ENCODE results near the gene KANSL1.

Gene KANSL1

DNA sequence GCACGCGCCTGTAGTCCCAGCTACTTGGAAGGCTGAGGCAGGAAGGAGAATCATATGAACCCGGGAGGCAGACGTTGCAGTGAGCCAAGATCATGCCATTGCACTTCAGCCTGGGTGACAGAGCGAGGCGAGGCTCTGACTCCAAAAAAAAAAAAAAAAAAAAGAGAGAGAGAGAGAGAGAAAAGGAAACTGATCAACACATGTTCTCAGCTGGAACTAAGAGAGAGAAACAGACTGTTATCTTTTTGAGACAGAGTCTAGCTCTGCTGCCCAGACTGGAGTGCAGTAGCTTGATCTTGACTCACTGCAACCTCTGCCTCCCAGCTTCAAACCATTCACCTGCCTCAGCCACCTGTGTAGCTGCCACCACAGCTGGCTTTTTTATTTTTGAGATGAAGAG is 133.7 kb downstream of the KANSL1 start:
- peaks cover 21% of the 10 kb centered on the region for H3K4me1 ChIP-seq (ENCODE audit: insufficient read depth, low read length)
- H3K36me3 ChIP-seq (ENCODE audit: insufficient read depth, low read length) = peaks cover 5% of the 10 kb centered on the region; the same call in 1 of the 2 replicates
- H3K9ac ChIP-seq (ENCODE audit: low read depth, low read length) = no peak overlapping the region
- no peaks in the 10 kb centered on the region for H3K9me3 ChIP-seq (ENCODE audit: control insufficient read depth, insufficient read depth, low read length)

DNA sequence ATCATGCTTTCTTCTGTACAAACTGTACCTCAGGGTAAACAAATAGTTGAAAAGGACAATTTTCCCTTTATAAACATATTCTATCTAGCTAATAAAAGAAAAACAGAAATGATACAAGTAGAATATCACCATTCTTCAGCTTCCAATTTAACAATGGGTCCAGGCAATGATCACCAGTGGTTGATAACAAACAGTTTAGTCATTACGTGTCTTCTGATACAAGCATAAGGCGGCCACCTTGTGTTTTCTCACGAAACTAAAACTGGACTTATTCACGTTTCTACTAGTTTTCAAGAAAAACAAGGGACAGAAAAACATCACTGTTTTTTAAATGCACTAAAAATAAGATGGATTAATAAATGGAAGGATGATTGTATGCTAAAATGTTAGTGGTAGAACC is 135.9 kb downstream of the KANSL1 start:
- no peaks in the 10 kb centered on the region for H3K9me3 ChIP-seq (ENCODE audit: control insufficient read depth, insufficient read depth, low read length)
- H3K36me3 ChIP-seq (ENCODE audit: insufficient read depth, low read length) = no peaks in the 10 kb centered on the region
- H3K9ac ChIP-seq (ENCODE audit: low read depth, low read length) = no peak overlapping the region
- peaks cover 21% of the 10 kb centered on the region for H3K4me1 ChIP-seq (ENCODE audit: insufficient read depth, low read length)

DNA sequence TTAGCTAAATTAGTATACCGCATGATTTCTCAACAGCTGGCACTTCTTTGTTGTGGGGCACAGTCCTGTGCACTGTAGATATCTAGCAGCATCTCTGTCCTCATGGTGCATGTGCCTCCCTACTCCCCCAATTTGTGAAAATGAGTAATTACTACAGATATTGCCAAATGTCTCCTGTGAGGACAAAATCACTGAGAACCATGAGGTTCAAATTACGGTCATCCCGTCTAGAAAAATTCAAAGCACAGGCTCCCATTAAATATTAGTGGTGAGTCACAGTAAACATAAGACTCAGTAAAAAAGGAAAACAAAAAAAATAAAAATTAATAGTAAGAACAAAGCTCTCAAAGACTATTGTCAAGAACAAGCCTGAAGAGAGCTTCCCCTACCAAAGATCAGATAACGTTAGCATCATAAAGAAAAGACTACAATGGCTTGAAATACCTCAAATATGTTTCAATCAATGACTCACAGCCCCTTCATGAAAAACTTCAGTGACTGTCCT is 136.4 kb downstream of the KANSL1 start:
- Histone ChIP-seq H3K9ac (ENCODE audit: low read depth, low read length) (no peak overlapping the region), H3K36me3 (ENCODE audit: insufficient read depth, low read length) (no peaks in the 10 kb centered on the region), H3K9me3 (ENCODE audit: control insufficient read depth, insufficient read depth, low read length) (no peaks in the 10 kb centered on the region), H3K4me1 (ENCODE audit: insufficient read depth, low read length) (peaks cover 21% of the 10 kb centered on the region)

DNA sequence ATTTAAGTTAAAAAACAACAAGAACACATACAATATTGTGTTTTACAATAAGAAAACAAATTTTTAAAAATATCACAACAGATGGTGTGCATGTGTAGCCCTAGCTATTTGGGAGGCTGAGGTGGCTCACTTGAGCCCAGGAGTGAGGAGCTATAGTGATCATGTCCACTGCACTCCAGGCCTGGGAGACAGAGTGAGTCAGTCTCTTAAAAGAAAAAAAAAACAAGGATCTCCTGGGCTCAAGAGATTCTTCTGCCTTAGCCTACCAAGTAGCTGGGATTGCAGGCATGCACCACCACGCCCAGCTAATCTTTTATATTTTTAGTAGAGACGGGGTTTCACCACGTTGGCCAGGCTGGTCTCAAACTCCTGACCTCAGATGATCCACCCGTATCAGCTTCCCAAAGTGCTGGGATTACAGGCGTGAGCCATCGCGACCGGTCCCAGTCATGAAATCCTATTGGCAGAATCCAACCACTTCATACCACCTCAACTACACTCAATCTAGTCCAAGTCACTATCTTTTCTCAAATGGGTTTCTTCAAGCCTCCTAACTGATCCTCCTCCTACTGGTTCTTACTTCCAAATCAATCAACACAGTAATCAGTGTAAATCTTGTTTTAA is 139.2 kb downstream of the KANSL1 start:
- Histone ChIP-seq H3K9me3 (ENCODE audit: control insufficient read depth, insufficient read depth, low read length) (no peaks in the 10 kb centered on the region), H3K36me3 (ENCODE audit: insufficient read depth, low read length) (peaks cover 11% of the 10 kb centered on the region), H3K4me1 (ENCODE audit: insufficient read depth, low read length) (peaks cover 21% of the 10 kb centered on the region), H3K9ac (ENCODE audit: low read depth, low read length) (no peak overlapping the region)

DNA sequence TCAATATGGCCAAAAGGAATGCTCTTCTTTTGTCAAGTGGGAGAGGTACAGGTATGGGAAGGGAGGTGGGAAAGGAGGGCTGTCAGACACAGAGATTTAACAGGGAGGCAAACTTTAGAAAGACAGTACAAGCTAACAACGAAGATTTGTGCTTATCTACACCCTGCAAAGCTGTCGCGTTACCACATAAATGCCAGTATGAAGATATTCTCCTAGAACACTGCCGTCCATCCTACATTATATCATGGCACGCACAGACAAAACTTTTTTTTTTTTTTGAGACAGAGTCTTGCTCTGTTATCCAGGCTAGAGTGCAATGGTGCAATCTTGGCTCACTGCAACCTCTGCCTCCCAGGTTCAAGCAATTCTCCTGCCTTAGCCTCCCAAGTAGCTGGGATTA is 143.6 kb downstream of the KANSL1 start:
- Histone ChIP-seq H3K4me1 (ENCODE audit: insufficient read depth, low read length) (no peaks in the 10 kb centered on the region), H3K36me3 (ENCODE audit: insufficient read depth, low read length) (peaks cover 11% of the 10 kb centered on the region), H3K9ac (ENCODE audit: low read depth, low read length) (no peak overlapping the region), H3K9me3 (ENCODE audit: control insufficient read depth, insufficient read depth, low read length) (no peaks in the 10 kb centered on the region)

DNA sequence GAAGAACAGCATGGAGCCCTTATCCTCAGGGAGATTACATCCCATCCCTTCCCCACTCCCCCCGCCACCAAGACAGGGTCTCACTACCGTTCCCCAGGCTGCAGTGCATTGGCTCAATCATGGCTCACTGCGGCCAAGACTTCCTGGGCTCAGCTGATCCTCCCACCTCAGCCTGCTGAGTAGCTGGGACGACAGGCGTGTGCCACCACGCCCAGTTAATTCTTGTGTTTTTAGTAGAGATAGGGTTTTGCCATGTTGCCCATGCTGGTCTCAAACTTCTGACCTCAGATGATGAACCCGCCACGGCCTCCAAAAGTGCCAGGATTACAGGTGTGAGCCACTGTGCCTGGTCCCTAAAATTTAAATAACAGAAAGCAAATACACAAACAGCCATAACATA is 145.4 kb downstream of the KANSL1 start:
- Histone ChIP-seq H3K9me3 (ENCODE audit: control insufficient read depth, insufficient read depth, low read length) (no peaks in the 10 kb centered on the region), H3K36me3 (ENCODE audit: insufficient read depth, low read length) (peaks cover 19% of the 10 kb centered on the region), H3K9ac (ENCODE audit: low read depth, low read length) (no peak overlapping the region), H3K4me1 (ENCODE audit: insufficient read depth, low read length) (peaks cover 4% of the 10 kb centered on the region; the same call in 1 of the 2 replicates)

DNA sequence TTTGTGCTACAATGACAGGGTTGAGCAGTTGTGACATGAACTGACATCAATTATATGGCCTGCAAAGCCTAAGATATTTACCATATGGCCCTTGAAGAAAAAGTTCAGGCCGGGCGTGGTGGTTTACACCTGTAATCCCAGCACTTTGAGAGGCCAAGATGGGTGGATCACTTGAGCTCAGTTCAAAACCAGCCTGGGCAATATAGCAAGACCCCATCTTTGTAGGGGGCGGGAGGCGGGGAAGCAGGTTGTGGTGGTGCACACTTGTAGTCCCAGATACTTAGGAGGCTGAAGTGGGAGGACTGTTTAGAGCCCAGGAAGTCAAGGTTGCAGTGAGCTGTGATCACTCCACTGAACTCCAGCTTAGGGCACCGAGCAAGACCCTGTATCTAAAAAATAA is 145.8 kb downstream of the KANSL1 start:
- peaks cover 23% of the 10 kb centered on the region for H3K36me3 ChIP-seq (ENCODE audit: insufficient read depth, low read length)
- no peak overlapping the region for H3K9ac ChIP-seq (ENCODE audit: low read depth, low read length)
- H3K9me3 ChIP-seq (ENCODE audit: control insufficient read depth, insufficient read depth, low read length) = no peaks in the 10 kb centered on the region
- peaks cover 4% of the 10 kb centered on the region; the same call in 1 of the 2 replicates for H3K4me1 ChIP-seq (ENCODE audit: insufficient read depth, low read length)

DNA sequence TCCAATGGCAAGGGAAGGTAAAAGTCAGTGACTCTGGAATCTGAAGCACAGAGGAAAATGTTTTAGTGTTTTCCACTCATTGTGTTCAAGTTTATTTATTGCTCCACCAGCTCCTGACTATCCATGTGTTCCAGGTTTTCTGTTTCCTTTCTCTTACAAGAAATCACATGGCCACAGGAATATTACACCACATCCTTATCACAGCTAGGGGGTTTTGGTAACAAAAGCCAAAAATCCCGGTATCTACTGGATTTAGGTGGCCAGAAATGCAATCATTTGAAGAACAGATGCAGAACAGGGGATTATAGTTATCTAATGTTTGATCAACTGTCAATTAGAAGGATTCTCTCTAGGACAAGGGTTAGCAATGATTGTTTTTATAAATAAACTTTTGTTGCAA is 146.3 kb downstream of the KANSL1 start:
- Histone ChIP-seq H3K36me3 (ENCODE audit: insufficient read depth, low read length) (peaks cover 27% of the 10 kb centered on the region), H3K9ac (ENCODE audit: low read depth, low read length) (no peak overlapping the region), H3K9me3 (ENCODE audit: control insufficient read depth, insufficient read depth, low read length) (no peaks in the 10 kb centered on the region), H3K4me1 (ENCODE audit: insufficient read depth, low read length) (peaks cover 4% of the 10 kb centered on the region; the same call in 1 of the 2 replicates)

DNA sequence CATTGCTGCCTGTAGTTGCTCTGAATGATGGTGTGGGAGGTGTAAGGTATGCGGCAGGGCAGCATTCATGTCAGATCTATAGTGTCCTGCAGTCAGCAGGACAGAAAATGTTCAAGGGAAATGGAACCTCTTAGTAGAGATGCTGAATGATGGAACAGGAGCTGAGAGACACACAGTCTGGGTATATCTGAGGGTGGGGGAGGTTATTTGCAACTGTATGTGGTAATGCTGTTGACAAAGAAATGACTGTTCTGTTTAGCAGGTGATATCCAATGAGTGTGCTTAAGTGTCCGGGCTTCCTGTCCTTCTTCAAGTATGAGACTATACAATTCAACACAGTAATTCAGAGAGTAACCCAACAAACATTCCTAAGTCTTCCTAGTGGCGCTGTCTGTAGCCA is 147.6 kb downstream of the KANSL1 start:
- no peak overlapping the region for H3K9ac ChIP-seq (ENCODE audit: low read depth, low read length)
- H3K36me3 ChIP-seq (ENCODE audit: insufficient read depth, low read length) = peaks cover 27% of the 10 kb centered on the region
- H3K4me1 ChIP-seq (ENCODE audit: insufficient read depth, low read length) = peaks cover 4% of the 10 kb centered on the region; the same call in 1 of the 2 replicates
- no peaks in the 10 kb centered on the region for H3K9me3 ChIP-seq (ENCODE audit: control insufficient read depth, insufficient read depth, low read length)

DNA sequence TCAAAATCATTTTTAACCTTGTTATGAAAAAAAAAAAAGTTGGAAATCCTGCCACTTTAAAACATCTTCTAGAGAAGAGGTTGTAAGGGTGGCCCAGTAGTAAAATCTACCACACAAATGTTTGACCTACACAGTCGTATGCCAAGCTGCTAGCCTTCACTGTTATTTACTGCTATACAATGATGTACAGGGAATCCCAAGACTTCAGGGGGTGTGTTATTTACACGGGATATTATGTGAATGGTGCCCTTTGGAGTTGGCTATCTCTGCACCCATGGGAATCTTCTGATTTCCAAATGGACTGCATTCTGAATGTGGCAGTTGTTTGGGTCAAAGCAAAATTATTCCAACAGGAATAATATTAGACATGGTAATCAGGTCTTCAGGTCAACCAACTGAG is 148.2 kb downstream of the KANSL1 start:
- Histone ChIP-seq H3K9ac (ENCODE audit: low read depth, low read length) (no peak overlapping the region), H3K9me3 (ENCODE audit: control insufficient read depth, insufficient read depth, low read length) (no peaks in the 10 kb centered on the region), H3K36me3 (ENCODE audit: insufficient read depth, low read length) (peaks cover 25% of the 10 kb centered on the region), H3K4me1 (ENCODE audit: insufficient read depth, low read length) (peaks cover 4% of the 10 kb centered on the region; the same call in 1 of the 2 replicates)

DNA sequence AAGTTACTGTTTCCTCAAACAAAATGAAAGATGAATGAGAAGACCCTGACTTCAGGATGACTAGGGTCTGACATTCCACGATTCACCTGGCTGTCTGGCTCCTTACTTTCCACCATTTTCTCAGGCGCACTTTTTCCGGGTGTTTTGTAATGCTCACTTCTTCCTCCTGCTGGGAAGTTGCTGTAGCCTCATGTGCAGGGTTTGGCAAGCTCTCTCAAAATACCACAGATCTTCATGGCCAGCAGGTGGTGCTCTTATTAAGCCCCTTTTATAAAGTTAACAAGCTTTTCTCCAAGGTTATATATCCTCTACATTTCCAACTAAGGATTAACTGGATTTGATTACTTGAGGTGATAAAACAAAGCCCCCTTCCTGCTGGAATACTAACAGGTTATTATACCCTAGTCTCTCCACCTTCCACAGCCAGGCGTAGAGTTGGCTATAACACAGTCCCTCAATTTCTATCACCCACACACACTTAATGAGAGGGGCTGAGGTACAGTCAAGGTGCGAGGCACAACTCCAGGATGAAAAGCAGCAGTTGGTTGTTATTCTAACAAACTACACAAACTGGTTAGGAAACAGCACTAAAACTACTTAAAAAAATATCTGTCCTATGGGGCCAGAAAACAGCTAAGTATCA is 148.8 kb downstream of the KANSL1 start:
- Histone ChIP-seq H3K36me3 (ENCODE audit: insufficient read depth, low read length) (peaks cover 30% of the 10 kb centered on the region), H3K9me3 (ENCODE audit: control insufficient read depth, insufficient read depth, low read length) (no peaks in the 10 kb centered on the region), H3K4me1 (ENCODE audit: insufficient read depth, low read length) (peaks cover 4% of the 10 kb centered on the region; the same call in 1 of the 2 replicates), H3K9ac (ENCODE audit: low read depth, low read length) (no peak overlapping the region)

DNA sequence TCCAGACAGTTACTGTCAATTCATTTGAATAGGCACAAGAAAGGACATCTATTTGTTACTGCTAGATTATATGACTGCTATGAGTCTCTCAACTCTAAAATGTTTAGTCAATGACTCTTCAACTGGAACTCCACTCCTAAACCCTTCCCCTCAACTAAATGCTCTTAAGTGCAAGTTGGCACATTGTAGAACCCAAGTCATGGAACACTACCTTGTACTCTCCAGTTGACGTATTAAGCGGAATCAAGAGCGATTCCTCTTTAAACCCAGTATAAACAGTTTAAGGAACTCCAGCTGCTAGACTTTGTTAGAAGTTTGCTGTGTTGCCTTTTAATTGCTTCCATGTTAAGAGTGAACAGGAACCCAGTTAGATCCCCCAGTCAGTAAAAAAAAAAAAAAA is 149.6 kb downstream of the KANSL1 start:
- Histone ChIP-seq H3K9ac (ENCODE audit: low read depth, low read length) (no peak overlapping the region), H3K9me3 (ENCODE audit: control insufficient read depth, insufficient read depth, low read length) (no peaks in the 10 kb centered on the region), H3K4me1 (ENCODE audit: insufficient read depth, low read length) (peaks cover 4% of the 10 kb centered on the region; the same call in 1 of the 2 replicates), H3K36me3 (ENCODE audit: insufficient read depth, low read length) (peaks cover 38% of the 10 kb centered on the region)

DNA sequence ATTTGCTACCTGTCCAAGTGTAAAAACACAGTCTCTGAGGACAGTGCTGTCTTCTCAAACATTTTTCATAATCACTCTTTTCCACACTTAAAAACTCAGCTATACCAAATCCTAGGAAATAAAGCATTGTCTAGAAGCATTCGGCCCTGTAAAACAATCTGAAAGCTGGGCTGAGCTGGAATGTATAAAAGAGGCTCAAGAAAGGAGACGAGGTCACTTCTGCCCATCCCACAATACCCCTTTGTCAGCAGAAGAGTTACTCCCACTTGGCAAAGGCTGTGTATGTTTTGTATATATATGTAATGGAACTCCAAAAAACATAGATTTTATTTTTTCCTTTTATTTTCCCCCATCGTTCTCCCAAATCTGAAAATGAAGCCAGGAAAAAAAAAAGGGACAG is 150.3 kb downstream of the KANSL1 start:
- H3K9me3 ChIP-seq (ENCODE audit: control insufficient read depth, insufficient read depth, low read length) = no peaks in the 10 kb centered on the region
- H3K36me3 ChIP-seq (ENCODE audit: insufficient read depth, low read length) = peaks cover 45% of the 10 kb centered on the region
- no peak overlapping the region for H3K9ac ChIP-seq (ENCODE audit: low read depth, low read length)
- H3K4me1 ChIP-seq (ENCODE audit: insufficient read depth, low read length) = peaks cover 4% of the 10 kb centered on the region; the same call in 1 of the 2 replicates

DNA sequence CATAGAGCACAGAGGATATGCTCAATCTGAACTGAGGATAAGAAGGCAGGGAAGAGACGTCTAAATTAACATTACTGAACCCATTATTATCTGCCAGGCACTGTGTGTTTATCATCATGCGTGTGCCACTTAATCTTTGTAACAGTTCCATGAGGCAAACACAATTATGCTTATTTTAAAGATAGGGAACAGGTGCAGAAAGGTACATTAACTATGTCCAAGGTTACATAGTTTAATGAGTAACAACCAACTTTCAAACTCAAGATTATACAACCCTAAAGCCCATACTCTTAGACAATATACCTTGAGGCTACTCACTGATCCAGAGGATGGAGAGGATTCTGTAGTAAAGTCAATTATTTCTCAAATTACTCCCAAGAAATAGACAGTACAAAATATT is 151.0 kb downstream of the KANSL1 start:
- H3K9ac ChIP-seq (ENCODE audit: low read depth, low read length) = no peak overlapping the region
- peaks cover 52% of the 10 kb centered on the region for H3K36me3 ChIP-seq (ENCODE audit: insufficient read depth, low read length)
- no peaks in the 10 kb centered on the region for H3K9me3 ChIP-seq (ENCODE audit: control insufficient read depth, insufficient read depth, low read length)
- H3K4me1 ChIP-seq (ENCODE audit: insufficient read depth, low read length) = peaks cover 4% of the 10 kb centered on the region; the same call in 1 of the 2 replicates

DNA sequence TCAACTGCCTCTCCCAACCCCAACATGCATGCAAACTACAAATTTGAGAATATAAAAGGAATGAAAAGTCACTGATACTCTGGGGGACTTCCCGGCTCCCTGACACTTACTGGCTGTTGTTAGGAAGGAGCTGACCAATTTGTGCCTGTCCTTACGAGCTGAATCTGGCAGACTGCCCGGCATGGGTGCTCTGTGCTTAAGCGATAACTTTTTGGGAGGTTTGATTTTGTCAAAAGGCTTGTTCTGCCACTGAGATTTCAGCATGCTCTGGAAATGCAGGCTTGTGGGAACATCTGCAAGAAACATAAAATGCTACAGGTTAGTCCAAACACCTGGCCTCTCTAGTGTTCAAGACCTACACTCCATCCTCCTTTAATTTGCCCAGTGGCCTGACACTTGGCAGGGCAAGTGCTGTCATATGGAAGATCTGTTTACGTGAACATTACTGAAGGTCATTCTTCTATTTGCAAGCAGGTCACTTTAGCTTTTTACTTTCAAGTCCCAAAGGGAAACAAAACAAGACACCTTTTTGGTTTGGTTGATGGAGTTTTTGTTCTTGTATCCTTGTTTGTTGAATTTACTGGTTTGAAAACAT is 153.5 kb downstream of the KANSL1 start:
- no peak overlapping the region for H3K9ac ChIP-seq (ENCODE audit: low read depth, low read length)
- no peaks in the 10 kb centered on the region for H3K9me3 ChIP-seq (ENCODE audit: control insufficient read depth, insufficient read depth, low read length)
- peaks cover 4% of the 10 kb centered on the region; the same call in 1 of the 2 replicates for H3K4me1 ChIP-seq (ENCODE audit: insufficient read depth, low read length)
- peaks cover 63% of the 10 kb centered on the region for H3K36me3 ChIP-seq (ENCODE audit: insufficient read depth, low read length)

Measured in ES-I3 (cell line).